OCI-LY1 (cell line): ENCODE measurements around the gene MCHR2.

ENCODE experiments used
- H2AFZ ChIP-seq: fragments of 200-600 bp; sonication (generic), shearing (Covaris generic); 2 replicates; pipeline ENCODE4 v1.6.0; 2014; ENCODE audit warnings: antibody characterized with exemption, mild to moderate bottlenecking, low read length
- H3F3A ChIP-seq: fragments of 200-600 bp; sonication (generic), shearing (Covaris generic); 2 replicates; pipeline ENCODE4 v1.6.0; 2014; ENCODE audit warnings: mild to moderate bottlenecking, antibody characterized with exemption, low read length, moderate library complexity; ENCODE audit not compliant: insufficient read depth
- H3K27ac ChIP-seq: fragments of 200-600 bp; sonication (generic); 2 replicates; pipeline ENCODE4 v1.5.1; 2014; ENCODE audit warnings: low read length, mixed run types, mild to moderate bottlenecking, low read depth; ENCODE audit not compliant: poor library complexity, severe bottlenecking
- H3K27me3 ChIP-seq: fragments of 200-600 bp; sonication (generic); 2 replicates; pipeline ENCODE4 v1.6.0; 2014; ENCODE audit warnings: antibody characterized with exemption, mild to moderate bottlenecking, low read length, moderate library complexity; ENCODE audit not compliant: insufficient read depth
- H3K36me3 ChIP-seq: fragments of 200-600 bp; sonication (generic); 2 replicates; pipeline ENCODE4 v1.6.1; 2014; ENCODE audit warnings: mild to moderate bottlenecking, antibody characterized with exemption, low read length, moderate library complexity, mixed read lengths; ENCODE audit not compliant: insufficient read depth
- H3K4me1 ChIP-seq: fragments of 200-600 bp; sonication (generic); 2 replicates; pipeline ENCODE4 v1.5.1; 2014; ENCODE audit warnings: mild to moderate bottlenecking, low read length, moderate library complexity; ENCODE audit not compliant: insufficient read depth, severe bottlenecking
- H3K4me2 ChIP-seq: fragments of 200-600 bp; sonication (generic), shearing (Covaris generic); 2 replicates; pipeline ENCODE4 v1.6.1; 2014; ENCODE audit warnings: low read length
- H3K4me3 ChIP-seq: fragments of 200-600 bp; sonication (generic); 2 replicates; pipeline ENCODE4 v1.5.1; 2014; ENCODE audit warnings: low read length, low read depth, mild to moderate bottlenecking, mixed read lengths; ENCODE audit not compliant: poor library complexity, severe bottlenecking
- H3K79me2 ChIP-seq: fragments of 200-600 bp; shearing (Covaris generic); 2 replicates; pipeline ENCODE4 v1.6.1; 2016; ENCODE audit warnings: mixed run types, low read length, mixed read lengths; ENCODE audit not compliant: insufficient read depth
- H3K9ac ChIP-seq: fragments of 200-600 bp; sonication (generic), shearing (Covaris generic); 2 replicates; pipeline ENCODE4 v1.6.1; 2014; ENCODE audit warnings: mild to moderate bottlenecking, low read length, mixed read lengths
- H3K9me2 ChIP-seq: fragments of 200-600 bp; sonication (generic), shearing (Covaris generic); 2 replicates; pipeline ENCODE4 v1.6.1; 2014; ENCODE audit warnings: low read depth, mild to moderate bottlenecking, low read length, mixed read lengths
- H3K9me3 ChIP-seq: fragments of 200-600 bp; shearing (Covaris generic); 2 replicates; pipeline ENCODE4 v1.6.1; 2014; ENCODE audit warnings: low read length, mixed read lengths
- H4K20me1 ChIP-seq: fragments of 200-600 bp; sonication (generic), shearing (Covaris generic); 2 replicates; pipeline ENCODE4 v1.6.0; 2016; ENCODE audit warnings: mild to moderate bottlenecking, low read length; ENCODE audit not compliant: insufficient read depth
- CTCF ChIP-seq: fragments of 200-600 bp; sonication (generic), shearing (Covaris generic); IDR thresholded peaks from 2 replicates; pipeline ENCODE4 v1.5.1; 2017; ENCODE audit warnings: mild to moderate bottlenecking, antibody characterized with exemption, low read length, moderate library complexity, mixed read lengths
- EZH2 ChIP-seq: fragments of 200-600 bp; sonication (generic), shearing (Covaris generic); IDR thresholded peaks from 2 replicates; pipeline ENCODE4 v1.8.0; 2017; ENCODE audit warnings: borderline replicate concordance, mixed run types, mild to moderate bottlenecking, antibody characterized with exemption, low read length, moderate library complexity, mixed read lengths

Gene MCHR2

GRCh38 chr6:99993146-99993532 lies 884 bp downstream of the MCHR2 start:
- Histone ChIP-seq H3K27ac (no peak overlapping the region), H2AFZ (no peak overlapping the region), H3K4me2 (no peak overlapping the region), H3K27me3 (no peaks in the 10 kb centered on the region), H3K36me3 (no peaks in the 10 kb centered on the region), H3K9me2 (no peaks in the 10 kb centered on the region), H4K20me1 (no peaks in the 10 kb centered on the region), H3F3A (no peaks in the 10 kb centered on the region), H3K9me3 (no peaks in the 10 kb centered on the region), H3K9ac (no peak overlapping the region), H3K4me1 (no peaks in the 10 kb centered on the region), H3K4me3 (no peak overlapping the region), H3K79me2 (no peaks in the 10 kb centered on the region)
- TF ChIP-seq CTCF, result no peak
- no peak for TF ChIP-seq EZH2

- Histone ChIP-seq H3K9me2 (no peaks in the 10 kb centered on the region), H3K27me3 (no peaks in the 10 kb centered on the region), H3K36me3 (no peaks in the 10 kb centered on the region), H3K27ac (no peak overlapping the region), H3K4me1 (no peaks in the 10 kb centered on the region), H4K20me1 (no peaks in the 10 kb centered on the region), H3K4me3 (no peak overlapping the region), H3K4me2 (no peak overlapping the region), H3K9me3 (no peaks in the 10 kb centered on the region), H3K79me2 (no peaks in the 10 kb centered on the region), H3K9ac (no peak overlapping the region), H2AFZ (no peak overlapping the region), H3F3A (no peaks in the 10 kb centered on the region)
- TF ChIP-seq EZH2 (no peak), CTCF (no peak)
These were observed 2.1 kb downstream of the MCHR2 start for GRCh38 chr6:99991955-99992354.

- Histone ChIP-seq H3K9me2 (no peaks in the 10 kb centered on the region), H3K36me3 (no peaks in the 10 kb centered on the region), H3F3A (no peaks in the 10 kb centered on the region), H3K4me1 (no peaks in the 10 kb centered on the region), H2AFZ (no peak overlapping the region), H3K79me2 (no peaks in the 10 kb centered on the region), H4K20me1 (no peaks in the 10 kb centered on the region), H3K9ac (no peak overlapping the region), H3K27ac (no peak overlapping the region), H3K9me3 (no peaks in the 10 kb centered on the region), H3K4me3 (no peak overlapping the region), H3K27me3 (no peaks in the 10 kb centered on the region), H3K4me2 (no peak overlapping the region)
- TF ChIP-seq CTCF (no peak), EZH2 (no peak)
These were observed 13.3 kb downstream of the MCHR2 start for GRCh38 chr6:99980741-99981140.
